Endothelial cell of umbilical vein (primary cell): ENCODE results near the gene ZNF804A.

Experiments used
- CTCF ChIP-seq, 2 donors: IDR thresholded peaks; 1 replicate in 1 of 2; 2 replicates in 1 of 2; pipeline ENCODE4 v1.5.1; 2011; ENCODE audit warnings: low read length in 2 of 2, mild to moderate bottlenecking in 2 of 2, moderate library complexity in 2 of 2, control low read depth in 1 of 2, inconsistent platforms in 1 of 2, low read depth in 1 of 2; ENCODE audit not compliant: insufficient read depth in 1 of 2; ENCODE audit errors: extremely low read depth in 1 of 2
- EZH2 ChIP-seq: IDR thresholded peaks from 2 replicates; pipeline ENCODE4 v1.6.1; 2012; ENCODE audit warnings: borderline replicate concordance, low read depth, mild to moderate bottlenecking, moderate library complexity, low read length, inconsistent platforms; ENCODE audit not compliant: severe bottlenecking
- FOS ChIP-seq: IDR thresholded peaks from 2 replicates; pipeline ENCODE4 v1.6.1; 2011; ENCODE audit warnings: mild to moderate bottlenecking, low read length, moderate library complexity, borderline replicate concordance; ENCODE audit not compliant: insufficient read depth
- GATA2 ChIP-seq: IDR thresholded peaks from 2 replicates; pipeline ENCODE4 v1.7.0; 2011; ENCODE audit warnings: low read depth, mild to moderate bottlenecking, moderate library complexity, mixed read lengths, low read length; ENCODE audit not compliant: insufficient read length, insufficient read depth
- MYC ChIP-seq: IDR thresholded peaks from one replicate; pipeline ENCODE4 v1.6.1; 2011; ENCODE audit warnings: mild to moderate bottlenecking, low read depth, low read length
- POLR2A ChIP-seq: IDR thresholded peaks from 2 replicates; pipeline ENCODE4 v1.6.1; 2012; ENCODE audit warnings: low read depth, mild to moderate bottlenecking, control low read depth, low read length
- POLR2AphosphoS5 ChIP-seq: IDR thresholded peaks from 2 replicates; pipeline ENCODE4 v1.6.1; 2012; ENCODE audit warnings: low read depth, mild to moderate bottlenecking, control low read depth, low read length, moderate library complexity; ENCODE audit not compliant: insufficient read depth

GRCh38 chr2:184927040-184927439, 328.7 kb downstream of the ZNF804A start:
- TF ChIP-seq MYC = no peak
- TF ChIP-seq EZH2 = no peak
- TF ChIP-seq POLR2A = no peak
- TF ChIP-seq CTCF (IDR thresholded peaks at IDR 0.05; ENCODE audit: extremely low read depth in 1 of 2, insufficient read depth in 1 of 2, low read depth in 1 of 2, low read length in 2 of 2) = no peak
- TF ChIP-seq POLR2AphosphoS5 = no peak
- TF ChIP-seq FOS = no peak
- TF ChIP-seq GATA2 = no peak
